Caki2 (cell line): ENCODE measurements around the gene MEGF6. TPM values are rescaled to one million over a fixed set of nuclear protein-coding genes. Genes with fewer than 3 reads are reported as not detected.
A peak's percentile ranks its signal among the peaks of the same experiment; 100 is the strongest.

Experiments used
- DNase-seq: peaks from one replicate; pipeline ENCODE4 v3.0.0-alpha.2; 2015; ENCODE audit warnings: low read depth
- in situ Hi-C: cut with HindIII; loops from 2 replicates; pipeline ENCODE4 v1.10.0; 2016; ENCODE audit warnings: low sequenced_read_pairs, low pct_unique_long_range_greater_than_20kb, mixed read lengths
- total RNA-seq: library from RNA; depleted of rRNA; stranded (reverse); fragments of >200 nt; shearing (Covaris generic); gene quantifications from 2 replicates; pipeline ENCODE4 v1.2.3, GENCODE V29; 2014; ENCODE audit warnings: low replicate concordance

Gene MEGF6
- total RNA-seq, 1 experiment from 2014 or later = 21.0 TPM

DNA sequence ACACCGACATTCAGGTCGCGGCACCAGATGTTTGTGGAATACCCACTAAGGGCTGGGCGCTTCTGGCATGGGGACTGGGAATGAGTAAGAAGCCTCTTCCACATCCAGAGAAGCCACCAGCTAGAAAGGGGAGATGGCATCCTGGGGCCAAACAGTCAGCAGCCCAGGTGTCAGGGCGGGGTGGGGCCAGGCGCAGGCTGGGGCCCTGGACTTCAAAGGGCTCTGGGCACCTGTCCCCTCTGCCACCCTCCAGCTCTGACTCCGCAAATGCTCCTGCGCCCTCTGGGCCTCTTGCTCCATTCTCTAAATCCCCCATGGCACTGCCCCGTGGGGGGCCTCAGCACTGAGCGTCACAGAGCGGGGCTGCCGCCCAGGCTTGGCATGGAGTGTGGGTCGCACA is 70.4 kb downstream of the MEGF6 start:
- in situ Hi-C loops = loop anchor here (25.0 kb wide), 1 partner anchor 96 kb away; the partner anchor contains the start of gene TPRG1L
- DNase-seq = no peak

DNA sequence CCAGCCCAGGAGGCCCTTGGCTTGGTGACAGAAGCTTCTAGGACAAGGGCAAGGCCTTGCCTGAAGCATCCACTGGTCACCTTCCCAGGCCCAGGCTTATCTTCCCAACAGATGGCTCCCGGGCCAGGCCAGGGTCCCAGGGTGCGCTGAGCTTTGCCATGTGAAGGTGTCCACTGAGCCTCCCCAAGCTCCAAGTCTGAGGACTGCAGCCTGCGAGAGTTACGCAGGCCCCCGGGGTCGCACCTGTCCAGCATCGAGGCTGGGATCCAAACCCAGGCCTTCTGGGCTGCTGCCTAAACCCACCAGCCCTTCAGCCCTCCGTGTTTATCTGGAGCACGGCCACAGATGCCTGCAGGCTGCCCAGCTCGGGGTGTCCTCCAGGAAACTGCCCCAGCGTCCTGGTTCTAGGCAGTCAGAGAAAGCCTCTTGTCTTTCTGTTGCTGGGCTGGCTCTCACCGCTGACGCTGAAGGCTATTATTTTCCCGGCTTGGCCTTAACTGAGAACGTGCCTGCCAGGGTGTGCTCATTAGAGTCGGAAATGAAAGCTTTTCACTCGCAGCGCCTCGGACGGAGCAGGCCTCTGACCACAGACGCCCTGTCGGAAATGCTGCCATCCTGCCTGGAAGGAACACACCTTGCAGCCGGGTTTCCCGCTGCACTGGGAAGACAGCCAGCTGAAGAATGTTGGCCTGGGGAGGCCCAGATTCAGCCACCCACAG is 71.4 kb downstream of the MEGF6 start:
- in situ Hi-C loops = loop anchor here (25.0 kb wide), 1 partner anchor 97 kb away; the partner anchor contains the start of gene TPRG1L
- DNase-seq = no peak

DNA sequence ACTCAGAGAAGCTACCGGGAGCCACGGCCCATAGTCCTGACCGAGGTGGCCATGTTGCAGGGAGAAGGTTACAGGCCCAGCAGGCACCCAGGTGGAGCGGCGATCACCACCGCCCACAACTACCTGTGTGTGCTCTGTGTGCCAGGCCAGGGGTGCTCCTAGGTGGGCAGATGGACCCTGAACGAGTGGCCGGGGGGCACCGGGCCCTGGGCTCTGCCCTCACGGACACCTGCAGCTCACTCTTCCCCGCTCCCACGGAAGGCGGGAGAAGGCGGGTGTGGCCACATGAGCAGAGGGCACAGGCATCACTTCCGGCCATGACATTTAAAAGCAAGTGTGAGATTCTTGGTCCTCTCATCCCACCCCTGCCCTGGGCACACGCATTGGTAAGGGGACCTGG is 73.9 kb downstream of the MEGF6 start:
- DNase-seq = no peak
- in situ Hi-C loops = loop anchor here (25.0 kb wide), 1 partner anchor 100 kb away; the partner anchor contains the start of gene TPRG1L

DNA sequence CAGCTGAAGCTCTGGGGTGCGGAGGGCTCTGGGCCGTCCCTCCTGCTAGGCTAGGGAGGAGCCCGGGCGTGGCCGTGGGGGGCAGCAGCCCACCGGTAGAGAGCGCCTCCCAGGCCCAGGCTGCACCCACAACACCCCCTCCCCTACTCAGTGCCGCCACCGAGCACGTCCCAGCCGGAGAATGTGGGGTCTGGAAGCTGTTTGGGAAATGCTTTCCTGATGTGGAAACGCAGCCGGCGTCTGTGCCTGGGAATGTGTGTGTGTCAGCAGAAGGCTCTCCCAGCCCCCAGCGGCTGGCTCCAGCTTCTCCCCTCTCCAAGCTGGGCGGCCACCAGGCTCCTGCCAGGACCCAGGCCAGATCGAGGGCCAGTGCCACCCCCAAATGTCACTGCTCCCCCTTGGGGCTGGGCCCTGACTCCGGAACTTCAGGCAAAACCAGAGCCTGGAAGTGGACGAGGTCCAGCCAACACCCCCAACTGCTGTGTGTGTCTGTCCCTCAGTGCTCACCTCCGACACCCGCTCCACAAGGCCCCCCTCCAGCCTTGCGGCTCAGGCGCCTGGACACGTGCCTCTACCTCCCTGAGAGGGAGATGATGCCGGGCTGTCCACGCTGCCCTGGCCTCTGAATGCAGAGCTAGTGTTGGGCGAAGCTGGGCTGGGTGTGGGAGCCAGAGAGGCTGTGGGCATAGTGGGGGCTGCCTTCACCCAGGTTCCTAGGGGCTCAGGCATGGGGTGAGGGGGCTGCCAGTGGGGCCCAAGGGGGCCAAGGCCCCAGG is 74.7 kb downstream of the MEGF6 start:
- in situ Hi-C loops = loop anchor here (25.0 kb wide), 1 partner anchor 101 kb away; the partner anchor contains the start of gene TPRG1L
- no peak for DNase-seq

DNA sequence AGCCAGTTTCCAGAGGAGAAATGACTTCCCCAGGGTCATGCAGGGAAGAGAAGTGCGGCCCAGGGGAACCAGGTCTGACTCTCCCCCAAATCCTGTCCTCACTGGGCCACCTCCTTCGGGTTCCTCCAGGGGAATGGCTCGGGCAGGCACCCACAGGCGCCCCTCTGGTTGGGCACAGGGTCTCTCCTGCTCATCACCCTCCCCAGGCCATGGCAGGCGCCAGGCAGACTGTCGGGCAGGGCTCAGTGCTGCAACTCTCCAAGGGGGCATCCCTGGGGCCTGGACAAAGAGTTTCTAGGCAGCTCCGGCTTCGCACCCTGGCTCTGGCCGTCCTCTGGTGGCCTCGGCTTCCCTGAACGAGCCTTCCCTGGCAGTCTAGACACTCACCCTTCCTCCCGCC is 75.6 kb downstream of the MEGF6 start:
- in situ Hi-C loops = loop anchor here (25.0 kb wide), 1 partner anchor 102 kb away; the partner anchor contains the start of gene TPRG1L
- DNase-seq = no peak

DNA sequence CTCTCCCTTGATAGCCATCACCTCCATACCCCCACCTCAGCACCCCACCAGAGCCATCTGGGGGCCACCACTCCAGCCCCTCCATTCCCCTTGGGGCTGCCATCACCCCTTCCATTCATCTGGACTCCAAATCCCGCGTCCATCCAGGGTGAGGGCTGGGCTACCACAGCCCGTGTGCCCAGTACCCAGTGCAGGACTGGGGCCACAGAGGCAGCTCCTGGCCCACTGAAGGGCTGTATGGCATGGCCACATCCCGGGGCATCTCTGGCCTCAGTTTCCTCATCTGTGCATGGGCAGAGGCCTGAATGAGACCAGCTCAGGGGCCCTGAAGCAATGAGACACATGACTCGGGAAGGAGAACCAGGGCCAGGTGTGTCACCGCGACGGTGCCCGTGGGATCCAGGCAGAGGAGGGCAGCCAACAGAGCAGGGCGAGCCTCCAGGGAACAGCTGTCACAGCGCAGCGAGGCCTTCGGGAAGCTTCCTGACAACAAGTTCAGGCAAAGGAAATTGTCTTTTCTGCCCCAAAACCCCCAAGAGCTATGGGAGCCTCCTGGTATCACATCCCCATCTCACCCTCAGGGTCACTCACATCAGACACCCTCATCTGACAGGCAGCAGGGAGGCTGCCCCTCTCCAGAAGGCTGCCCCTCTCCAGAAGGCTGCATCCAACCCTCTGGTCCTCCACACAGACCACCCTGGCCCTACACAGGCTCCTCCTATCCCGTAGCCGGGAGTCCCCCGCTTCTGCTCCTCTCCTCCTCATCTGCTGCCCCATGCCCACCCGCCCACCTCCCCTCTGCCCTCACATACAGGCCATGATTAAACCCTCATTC is 76.3 kb downstream of the MEGF6 start:
- in situ Hi-C loops = loop anchor here (25.0 kb wide), 1 partner anchor 102 kb away; the partner anchor contains the start of gene TPRG1L
- DNase-seq = no peak

DNA sequence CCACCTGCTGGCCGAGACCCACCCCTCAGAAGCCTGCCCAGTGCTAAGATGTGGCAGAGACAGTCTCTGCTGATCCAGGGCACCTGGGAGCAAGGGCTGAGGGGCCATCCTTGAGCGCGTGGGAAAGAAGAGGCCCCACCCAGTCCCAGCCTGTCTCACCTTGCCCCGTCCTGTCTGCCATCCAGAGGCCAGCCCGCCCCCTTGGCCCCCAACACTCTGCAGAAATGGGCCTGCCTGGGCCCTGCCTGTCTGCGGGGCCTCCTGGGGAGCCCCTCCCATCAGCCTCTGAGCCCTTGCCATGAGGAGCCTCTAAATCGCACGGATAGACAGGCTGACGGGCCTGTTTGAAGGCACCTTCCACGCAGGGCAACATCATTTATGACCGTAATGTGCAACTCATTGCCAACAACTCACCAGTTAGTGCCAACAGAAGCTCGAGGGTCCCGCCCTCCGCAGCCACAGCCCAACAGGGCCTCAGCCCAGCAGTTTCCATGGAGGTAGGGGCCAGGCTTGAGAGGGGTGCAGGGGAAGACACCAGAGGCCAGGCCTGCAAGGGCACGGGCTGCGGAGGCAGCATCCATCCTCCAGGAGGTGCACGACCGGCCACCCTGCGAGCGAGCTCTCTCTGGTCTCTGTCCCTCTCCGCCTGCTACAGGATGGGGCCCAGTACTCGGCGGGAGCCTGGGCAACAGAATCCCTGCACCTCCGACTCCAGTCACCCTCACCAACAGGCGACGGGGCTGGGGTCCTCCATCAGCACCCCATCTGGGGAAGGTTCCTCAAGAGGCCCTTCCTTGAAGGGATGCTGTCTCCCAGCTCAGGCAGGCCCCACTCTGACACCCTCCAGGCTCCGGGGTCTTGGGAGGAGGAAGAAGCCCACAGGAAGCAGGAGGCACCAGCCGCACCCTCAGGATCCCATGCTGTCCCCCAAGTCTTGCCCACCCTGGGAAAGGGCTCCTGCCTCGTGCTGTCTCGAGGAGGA is 78.0 kb downstream of the MEGF6 start:
- in situ Hi-C loops = loop anchor here (25.0 kb wide), 1 partner anchor 104 kb away; the partner anchor contains the start of gene TPRG1L
- DNase-seq = no peak

DNA sequence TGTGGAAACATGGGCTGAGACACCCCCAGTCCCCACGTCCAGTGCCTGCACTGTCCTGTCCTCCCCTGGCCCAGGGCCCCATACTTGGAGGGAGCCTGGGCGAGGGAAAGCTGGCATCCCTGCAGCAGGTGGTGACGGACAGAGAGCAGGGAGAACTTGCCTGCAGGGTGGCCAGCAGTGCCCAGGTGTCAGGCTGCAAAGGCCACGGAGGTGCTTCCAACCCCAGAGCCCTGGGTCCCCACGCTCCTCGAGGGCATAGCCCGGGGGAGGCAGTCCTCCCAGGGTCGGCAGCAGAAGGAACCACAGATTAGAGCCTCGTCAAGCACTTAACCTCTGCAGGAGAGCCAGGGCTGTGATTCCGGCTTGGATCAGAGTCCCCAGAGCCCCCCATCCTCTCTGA is 79.4 kb downstream of the MEGF6 start:
- in situ Hi-C loops = loop anchor here (25.0 kb wide), 1 partner anchor 105 kb away; the partner anchor contains the start of gene TPRG1L
- DNase-seq = no peak

DNA sequence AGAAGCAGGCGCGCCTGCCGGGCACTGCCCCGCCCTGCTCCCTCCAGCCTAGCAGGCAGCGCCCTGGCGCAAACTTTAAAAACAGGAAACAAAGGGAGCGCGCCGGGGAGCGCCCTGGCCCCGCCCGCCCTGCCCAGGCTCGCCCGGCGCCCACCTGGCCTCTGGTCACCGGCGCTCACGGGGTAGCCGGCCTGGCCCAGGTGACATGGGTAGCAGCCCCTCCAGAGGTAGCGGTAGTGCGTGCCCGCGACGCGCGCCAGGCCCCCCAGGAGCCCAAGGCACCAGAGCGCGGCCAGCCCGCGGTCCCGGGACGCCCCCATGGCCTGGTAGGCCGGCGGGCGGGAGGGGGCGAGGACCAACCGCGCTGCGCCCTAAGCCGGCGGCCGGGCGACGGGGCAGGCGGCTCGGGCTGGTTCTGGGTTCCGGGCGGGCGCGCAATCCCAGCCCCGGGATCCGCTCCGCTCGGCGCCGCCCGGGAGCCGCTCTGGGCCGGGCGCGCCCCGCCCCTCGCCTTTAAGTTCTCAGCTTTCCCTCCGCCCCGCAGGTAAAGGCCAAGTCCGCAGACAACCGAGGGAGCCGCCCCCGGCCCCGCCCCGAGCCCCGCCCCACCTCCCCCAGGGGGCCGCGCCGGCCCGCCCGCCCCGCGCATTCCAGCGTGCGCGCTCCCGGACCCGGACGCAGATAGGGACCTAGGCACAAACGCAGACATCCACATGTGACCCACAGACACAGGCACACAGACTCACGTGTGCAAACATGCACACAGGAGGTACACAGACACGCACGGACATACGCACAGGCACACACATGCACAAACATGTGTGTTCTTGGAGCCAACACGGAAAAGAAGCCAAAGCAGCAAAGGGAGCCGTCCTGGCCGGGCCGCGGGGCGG is 80.1 kb downstream of the MEGF6 start:
- in situ Hi-C loops = loop anchor here (25.0 kb wide), 1 partner anchor 106 kb away; the partner anchor contains the start of gene TPRG1L
- peak; percentile 59 for DNase-seq

DNA sequence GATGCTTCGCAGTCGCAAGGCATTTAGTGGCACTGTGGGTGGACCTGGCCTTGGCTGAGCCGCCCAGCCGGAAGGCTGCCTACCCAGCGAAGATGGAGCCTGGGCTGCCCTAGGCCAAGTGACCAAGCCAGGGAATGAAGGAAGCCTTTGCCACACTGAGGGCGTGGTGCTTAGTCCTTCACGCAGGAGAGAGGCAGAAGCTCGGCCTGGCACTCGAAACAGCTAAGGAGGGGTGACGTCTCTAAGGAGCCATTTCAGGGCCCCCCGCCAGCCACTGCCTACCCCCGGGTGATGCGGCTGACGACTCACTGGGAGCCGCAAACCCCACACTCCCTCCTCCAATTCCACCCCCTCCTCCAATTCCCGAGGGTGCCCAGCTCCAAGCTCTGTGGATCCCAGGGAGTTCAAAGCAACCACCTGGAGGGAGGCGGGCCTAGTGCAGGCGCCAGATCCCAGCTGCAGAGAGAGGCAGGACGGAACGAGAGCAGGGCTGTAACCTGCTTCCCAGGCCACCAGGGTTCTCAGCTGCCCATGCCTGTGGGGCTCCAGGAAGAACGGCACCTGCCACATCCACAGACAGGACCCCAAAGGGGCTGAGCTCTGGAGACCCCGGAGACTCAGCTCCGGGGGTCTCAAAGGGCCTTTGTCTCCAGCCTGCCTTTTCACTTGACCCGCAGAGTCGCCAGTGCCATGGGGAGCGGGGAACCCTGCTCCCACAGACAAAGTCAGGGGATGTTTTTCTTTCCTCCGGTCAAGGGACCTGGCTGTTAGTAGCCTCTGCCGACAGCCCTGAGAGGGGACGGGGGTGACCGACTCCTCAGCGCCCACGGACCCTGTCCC is 81.0 kb downstream of the MEGF6 start:
- DNase-seq = peak; percentile 12

DNA sequence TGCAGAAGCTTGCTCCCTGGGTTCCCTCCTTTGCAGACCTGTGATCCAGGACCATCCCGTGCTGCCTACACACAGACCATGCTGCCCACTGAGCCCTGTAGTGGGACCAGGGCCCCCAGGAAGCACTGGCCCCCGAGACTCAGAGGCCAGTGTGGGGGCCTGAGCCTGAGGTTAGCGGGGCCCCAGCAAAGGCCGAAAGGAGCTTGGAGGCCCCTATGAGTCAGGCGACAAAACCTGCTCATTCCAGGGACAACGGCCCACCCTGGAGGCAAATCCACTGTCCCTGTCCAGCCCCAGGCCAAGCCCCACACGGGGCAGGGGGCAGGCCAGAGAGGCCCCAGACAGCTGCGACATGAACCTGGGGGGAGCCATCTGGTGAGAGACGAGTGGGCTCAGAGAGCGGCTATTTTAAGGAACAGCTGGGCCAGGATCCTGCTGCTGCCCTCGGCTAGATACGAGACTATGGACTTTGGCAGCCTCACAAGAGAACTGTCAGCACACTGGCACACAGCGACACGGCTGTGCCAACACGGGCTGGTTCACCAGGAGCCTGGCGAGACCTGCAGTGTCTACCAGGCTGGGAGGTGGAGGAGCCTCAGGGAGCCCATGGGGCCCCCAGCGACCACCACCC is 82.1 kb downstream of the MEGF6 start:
- no peak for DNase-seq
- in situ Hi-C loops = loop anchor here (25.0 kb wide), 1 partner anchor 108 kb away; the partner anchor contains the start of gene TPRG1L

More for the DNA sequence above, 81.0 kb downstream of the MEGF6 start:
- in situ Hi-C loops = loop anchor here (25.0 kb wide), 1 partner anchor 107 kb away; the partner anchor contains the start of gene TPRG1L

DNA sequence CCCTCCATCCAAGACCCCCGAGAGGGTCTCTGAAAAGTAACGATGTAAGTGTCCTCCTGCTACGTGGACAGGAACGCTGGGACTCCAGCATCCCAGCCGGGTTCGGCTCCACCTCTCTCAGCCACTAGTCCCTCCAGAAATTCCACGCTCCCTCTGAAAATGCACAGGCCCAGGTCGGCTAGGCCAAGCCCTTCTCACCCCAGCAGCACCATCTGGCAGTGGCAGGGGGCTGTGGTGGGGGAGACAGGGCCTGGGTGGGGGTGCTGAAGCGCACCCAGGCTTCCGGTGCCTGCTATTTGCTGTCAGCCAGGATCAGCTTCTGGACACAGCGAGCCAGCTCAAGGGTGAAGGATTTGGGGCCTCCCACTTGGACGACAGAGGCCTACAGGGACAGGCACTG is 83.5 kb downstream of the MEGF6 start:
- in situ Hi-C loops = loop anchor here (25.0 kb wide), 1 partner anchor 110 kb away; the partner anchor contains the start of gene TPRG1L
- no peak for DNase-seq

DNA sequence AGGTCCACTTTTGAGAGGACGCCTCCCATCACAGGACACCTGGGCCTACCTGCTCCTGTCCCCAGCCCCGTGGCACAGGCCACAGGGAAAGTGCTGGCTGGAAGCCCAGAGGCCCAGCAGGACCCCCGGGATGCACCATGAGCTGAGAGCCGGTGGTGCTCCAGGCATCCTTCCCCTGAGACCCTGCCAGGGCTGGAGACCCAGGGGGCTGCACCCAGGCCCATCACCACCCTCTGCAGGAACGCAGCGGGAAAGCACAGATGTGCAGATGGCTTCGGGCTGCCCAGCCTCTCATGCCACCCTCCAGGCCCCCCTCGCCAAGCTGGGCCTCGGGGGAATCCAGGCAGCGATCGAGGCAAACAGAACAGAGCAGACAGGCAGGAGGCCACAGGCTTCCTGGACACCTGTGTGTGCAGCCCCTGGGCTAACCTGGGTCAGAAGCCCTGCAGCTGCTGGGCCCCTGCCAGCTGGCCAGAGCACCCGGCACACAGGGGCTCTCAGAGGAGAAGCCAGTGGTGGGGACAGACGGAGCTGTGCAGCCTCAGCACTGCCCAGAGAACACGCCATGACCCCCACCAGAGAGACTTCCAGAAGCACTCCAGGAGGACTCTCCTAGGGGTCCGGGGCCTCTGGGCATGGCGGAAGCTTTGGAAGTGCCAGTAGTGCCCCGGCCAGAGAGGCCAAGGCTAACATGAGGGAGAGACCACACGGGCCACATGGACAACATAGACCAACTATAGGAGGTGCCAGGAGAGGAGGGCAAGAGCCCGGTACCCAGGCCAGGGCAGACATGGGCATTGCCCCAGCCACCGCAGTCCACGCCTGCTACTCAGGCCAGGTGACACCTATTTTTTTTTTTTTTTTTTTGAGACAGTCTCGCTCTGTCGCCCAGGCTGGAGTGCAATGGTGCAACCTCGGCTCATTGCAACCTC is 85.5 kb downstream of the MEGF6 start:
- in situ Hi-C loops = loop anchor here (25.0 kb wide), 1 partner anchor 111 kb away; the partner anchor contains the start of gene TPRG1L
- DNase-seq = no peak
